GM12878 (cell line): ENCODE results near the gene WDFY3.

Experiments
- BHLHE40 ChIP-seq, 2 experiments: fragments of 450-650 bp in 1 of 2; IDR thresholded peaks; 2 replicates each; pipeline ENCODE4 v1.6.1; 2011 to 2017; ENCODE audit warnings: low read depth in 2 of 2, borderline replicate concordance in 1 of 2, improper control_type of control experiment in 1 of 2, low read length in 1 of 2, mild to moderate bottlenecking in 1 of 2
- CTCF ChIP-seq, 3 experiments: IDR thresholded peaks in 2 of 3; conservative IDR thresholded peaks in 1 of 3; 2 replicates each; pipeline ENCODE4 v1.5.1; 2011; ENCODE audit warnings: low read depth in 3 of 3, low read length in 3 of 3, mild to moderate bottlenecking in 3 of 3, control low read depth in 2 of 3, moderate library complexity in 2 of 3, inconsistent platforms in 1 of 3, mixed read lengths in 1 of 3; ENCODE audit not compliant: control insufficient read depth in 2 of 3, insufficient read depth in 1 of 3; ENCODE audit errors: extremely low read depth in 1 of 3
- EGR1 ChIP-seq, 2 experiments: IDR thresholded peaks; 1 replicate in 1 of 2; 2 replicates in 1 of 2; pipeline ENCODE4 v1.6.1; 2011 to 2012; ENCODE audit warnings: low read depth in 2 of 2, low read length in 2 of 2, borderline replicate concordance in 1 of 2, mild to moderate bottlenecking in 1 of 2, moderate library complexity in 1 of 2
- FOXM1 ChIP-seq: IDR thresholded peaks from 2 replicates; pipeline ENCODE4 v1.6.1; 2012; ENCODE audit warnings: low read depth, mild to moderate bottlenecking, inconsistent platforms, low read length, moderate library complexity
- NR2C1 ChIP-seq: fragments of 450-650 bp; IDR thresholded peaks from 2 replicates; pipeline ENCODE4 v1.6.1; 2017; ENCODE audit warnings: antibody characterized with exemption, mild to moderate bottlenecking, moderate library complexity
- NRF1 ChIP-seq: conservative IDR thresholded peaks from 2 replicates; pipeline ENCODE4 v1.6.1; 2011; ENCODE audit warnings: mild to moderate bottlenecking, low read depth, low read length, improper control_type of control experiment
- RCOR1 ChIP-seq: conservative IDR thresholded peaks from 2 replicates; pipeline ENCODE4 v1.6.1; 2012; ENCODE audit warnings: low read depth, low read length, improper control_type of control experiment
- REST ChIP-seq: IDR thresholded peaks from 2 replicates; pipeline ENCODE4 v1.6.1; 2012; ENCODE audit warnings: mild to moderate bottlenecking, low read depth, low read length
- SUZ12 ChIP-seq: fragments of 200-600 bp; sonication (generic); IDR thresholded peaks from one replicate; pipeline ENCODE4 v1.6.1; 2018; ENCODE audit warnings: antibody characterized with exemption, mild to moderate bottlenecking; ENCODE audit not compliant: unreplicated experiment
- TF ChIP-seq, protein P1 (sequence below): fragments of 450-650 bp; IDR thresholded peaks from 2 replicates; pipeline ENCODE4 v1.6.1; 2016; ENCODE audit warnings: mild to moderate bottlenecking, moderate library complexity, borderline replicate concordance

DNA sequence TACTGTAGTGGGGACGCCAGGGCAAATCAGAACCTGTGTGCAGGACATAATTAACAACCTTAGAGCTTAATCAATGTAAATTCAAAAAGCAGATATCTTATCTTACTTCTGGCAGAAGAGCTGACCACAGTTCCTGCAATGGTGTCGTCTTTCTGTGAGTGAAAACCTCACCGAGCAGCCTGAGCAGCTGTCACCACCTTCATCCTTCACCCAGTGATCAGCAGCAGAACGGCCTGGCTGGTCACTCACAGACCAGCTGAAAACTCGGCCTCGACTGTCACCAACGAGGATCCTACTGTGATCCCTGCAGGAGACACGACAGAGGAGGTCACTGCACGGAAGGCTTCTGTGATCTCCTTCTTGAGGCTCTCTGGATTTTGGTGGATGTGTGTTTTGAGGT lies 289.4 kb downstream of the WDFY3 start:
- TF ChIP-seq RCOR1 (no peak), EGR1 (IDR thresholded peaks at IDR 0.05; ENCODE audit: borderline replicate concordance in 1 of 2, low read depth in 2 of 2, low read length in 2 of 2) (no peak), SUZ12 (no peak), CTCF (IDR thresholded peaks at IDR 0.05 in 2 of 3, conservative IDR thresholded peaks at IDR 0.05 in 1 of 3; ENCODE audit: control insufficient read depth in 2 of 3, extremely low read depth in 1 of 3, insufficient read depth in 1 of 3, low read depth in 3 of 3, low read length in 3 of 3) (no peak), BHLHE40 (IDR thresholded peaks at IDR 0.05; ENCODE audit: borderline replicate concordance in 1 of 2, low read depth in 2 of 2, low read length in 1 of 2) (no peak), NRF1 (no peak), FOXM1 (no peak), NR2C1 (no peak), REST (no peak)
- TF ChIP-seq, protein P1, sequence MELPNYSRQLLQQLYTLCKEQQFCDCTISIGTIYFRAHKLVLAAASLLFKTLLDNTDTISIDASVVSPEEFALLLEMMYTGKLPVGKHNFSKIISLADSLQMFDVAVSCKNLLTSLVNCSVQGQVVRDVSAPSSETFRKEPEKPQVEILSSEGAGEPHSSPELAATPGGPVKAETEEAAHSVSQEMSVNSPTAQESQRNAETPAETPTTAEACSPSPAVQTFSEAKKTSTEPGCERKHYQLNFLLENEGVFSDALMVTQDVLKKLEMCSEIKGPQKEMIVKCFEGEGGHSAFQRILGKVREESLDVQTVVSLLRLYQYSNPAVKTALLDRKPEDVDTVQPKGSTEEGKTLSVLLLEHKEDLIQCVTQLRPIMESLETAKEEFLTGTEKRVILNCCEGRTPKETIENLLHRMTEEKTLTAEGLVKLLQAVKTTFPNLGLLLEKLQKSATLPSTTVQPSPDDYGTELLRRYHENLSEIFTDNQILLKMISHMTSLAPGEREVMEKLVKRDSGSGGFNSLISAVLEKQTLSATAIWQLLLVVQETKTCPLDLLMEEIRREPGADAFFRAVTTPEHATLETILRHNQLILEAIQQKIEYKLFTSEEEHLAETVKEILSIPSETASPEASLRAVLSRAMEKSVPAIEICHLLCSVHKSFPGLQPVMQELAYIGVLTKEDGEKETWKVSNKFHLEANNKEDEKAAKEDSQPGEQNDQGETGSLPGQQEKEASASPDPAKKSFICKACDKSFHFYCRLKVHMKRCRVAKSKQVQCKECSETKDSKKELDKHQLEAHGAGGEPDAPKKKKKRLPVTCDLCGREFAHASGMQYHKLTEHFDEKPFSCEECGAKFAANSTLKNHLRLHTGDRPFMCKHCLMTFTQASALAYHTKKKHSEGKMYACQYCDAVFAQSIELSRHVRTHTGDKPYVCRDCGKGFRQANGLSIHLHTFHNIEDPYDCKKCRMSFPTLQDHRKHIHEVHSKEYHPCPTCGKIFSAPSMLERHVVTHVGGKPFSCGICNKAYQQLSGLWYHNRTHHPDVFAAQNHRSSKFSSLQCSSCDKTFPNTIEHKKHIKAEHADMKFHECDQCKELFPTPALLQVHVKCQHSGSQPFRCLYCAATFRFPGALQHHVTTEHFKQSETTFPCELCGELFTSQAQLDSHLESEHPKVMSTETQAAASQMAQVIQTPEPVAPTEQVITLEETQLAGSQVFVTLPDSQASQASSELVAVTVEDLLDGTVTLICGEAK, result no peak
